GM23248 (cell line): Measurements from ENCODE around the gene MYCBP2. TPM values are rescaled to one million over a fixed set of nuclear protein-coding genes. Genes with fewer than 3 reads are reported as not detected.

Experiments used
- DNase-seq: peaks from one replicate; pipeline ENCODE4 v3.0.0-alpha.2; 2015
- H2AFZ ChIP-seq: fragments of 200-600 bp; sonication (generic); 2 replicates; pipeline ENCODE4 v1.6.1; 2016; ENCODE audit warnings: antibody characterized with exemption
- H3F3A ChIP-seq: fragments of 200-600 bp; sonication (generic); 2 replicates; pipeline ENCODE4 v1.6.1; 2016; ENCODE audit warnings: mild to moderate bottlenecking, antibody characterized with exemption, mixed run types; ENCODE audit not compliant: insufficient read depth
- H3K27ac ChIP-seq: fragments of 200-600 bp; sonication (generic); 2 replicates; pipeline ENCODE4 v1.5.1; 2016; ENCODE audit warnings: mild to moderate bottlenecking
- H3K27me3 ChIP-seq: fragments of 200-600 bp; sonication (generic); replicated peaks from 2 replicates; pipeline ENCODE4 v1.6.1; 2016; ENCODE audit warnings: mild to moderate bottlenecking; ENCODE audit not compliant: insufficient read depth
- H3K36me3 ChIP-seq: fragments of 200-600 bp; sonication (generic); 2 replicates; pipeline ENCODE4 v1.6.1; 2016; ENCODE audit warnings: low read depth, mild to moderate bottlenecking
- H3K4me1 ChIP-seq: fragments of 200-600 bp; sonication (generic); 2 replicates; pipeline ENCODE4 v1.6.1; 2016; ENCODE audit warnings: mild to moderate bottlenecking; ENCODE audit not compliant: insufficient read depth
- H3K4me2 ChIP-seq: fragments of 200-600 bp; sonication (generic); one replicate; pipeline ENCODE4 v1.6.1; 2016; ENCODE audit warnings: mild to moderate bottlenecking; ENCODE audit not compliant: unreplicated experiment
- H3K4me3 ChIP-seq: fragments of 200-600 bp; sonication (generic); 2 replicates; pipeline ENCODE4 v1.5.1; 2016; ENCODE audit warnings: mild to moderate bottlenecking
- H3K79me2 ChIP-seq: fragments of 200-600 bp; sonication (generic); 2 replicates; pipeline ENCODE4 v1.6.1; 2016; ENCODE audit warnings: mild to moderate bottlenecking; ENCODE audit not compliant: insufficient read depth
- H3K9ac ChIP-seq: fragments of 200-600 bp; sonication (generic); 2 replicates; pipeline ENCODE4 v1.6.1; 2016; ENCODE audit warnings: mild to moderate bottlenecking
- H3K9me2 ChIP-seq: fragments of 200-600 bp; sonication (generic); 2 replicates; pipeline ENCODE4 v1.6.1; 2016; ENCODE audit warnings: mixed run types, mild to moderate bottlenecking, moderate library complexity; ENCODE audit not compliant: insufficient read depth
- H3K9me3 ChIP-seq: fragments of 200-600 bp; sonication (generic); one replicate; pipeline ENCODE4 v1.6.1; 2017; ENCODE audit warnings: low read depth
- H4K20me1 ChIP-seq: fragments of 200-600 bp; sonication (generic); 2 replicates; pipeline ENCODE4 v1.6.0; 2016; ENCODE audit not compliant: insufficient read depth
- EZH2 ChIP-seq: fragments of 200-600 bp; sonication (generic); IDR thresholded peaks from 2 replicates; pipeline ENCODE4 v1.6.1; 2018; ENCODE audit warnings: antibody characterized with exemption, mild to moderate bottlenecking; ENCODE audit not compliant: insufficient read depth, poor library complexity, severe bottlenecking
- EZH2phosphoT487 ChIP-seq: fragments of 200-600 bp; sonication (generic); IDR thresholded peaks from 2 replicates; pipeline ENCODE4 v1.6.1; 2018; ENCODE audit warnings: antibody characterized with exemption, moderate library complexity, mild to moderate bottlenecking, low read depth; ENCODE audit not compliant: insufficient read depth
- WGBS, 2 experiments: methylation state at CpG; one replicate each; pipeline ENCODE4 v1.1.6; 2015 to 2017; ENCODE audit warnings: low lambda C conversion rate in 2 of 2, low coverage in 1 of 2; ENCODE audit errors: missing lambda C conversion rate in 2 of 2; 5-methylcytosine and 5-hydroxymethylcytosine counted together
- in situ Hi-C: fragments of 300-500 bp; cut with MboI; formaldehyde crosslinking; loops from 2 replicates; pipeline ENCODE4 v1.15.0; 2020
- polyA plus RNA-seq: library from polyadenylated mRNA; unstranded; fragments of >200 nt; fragmentation: Nextera tagmentation; extraction: Ambion mirVana; gene quantifications from 2 replicates; pipeline ENCODE4 v1.2.1, GENCODE V29; 2016
- total RNA-seq: library from RNA; depleted of rRNA; stranded (reverse); fragments of >200 nt; shearing (Covaris generic); gene quantifications from 2 replicates; pipeline ENCODE4 v1.2.3, GENCODE V29; 2014; rRNA removed

MYCBP2 gene
- total and polyA plus RNA-seq, 2 experiments from 2014 or later: 27.4 to 61.8 TPM

DNA sequence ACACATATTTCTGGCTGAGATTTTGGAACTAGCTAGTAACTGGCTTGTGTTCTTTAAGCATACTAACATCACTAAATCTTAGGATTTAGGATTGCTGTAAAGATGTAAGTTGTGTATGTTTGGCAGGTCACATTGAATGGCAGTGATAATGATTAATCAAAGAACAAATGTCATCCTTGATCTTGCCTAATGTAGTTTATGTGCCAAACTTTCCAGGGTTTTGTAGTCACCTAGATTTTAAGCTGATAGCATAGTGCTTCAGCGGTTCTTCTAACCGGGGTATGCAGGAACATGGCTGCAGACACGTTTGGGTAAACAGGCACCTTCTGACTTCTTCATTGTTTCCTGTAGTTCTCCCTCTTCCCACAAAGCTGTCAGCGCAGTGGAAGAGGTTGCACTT lies 325.4 kb downstream of the MYCBP2 start:
- in situ Hi-C loops: no loop called here
- H3K4me1 ChIP-seq: peaks cover 20% of the 10 kb centered on the region; the same call in 1 of the 2 replicates
- H3K9ac ChIP-seq: no peak overlapping the region
- H3K36me3 ChIP-seq: peaks cover 31% of the 10 kb centered on the region; the same call in 1 of the 2 replicates
- H3K27ac ChIP-seq: no peak overlapping the region
- H3K79me2 ChIP-seq: peaks cover 57% of the 10 kb centered on the region
- no peak for DNase-seq
- H3K27me3 ChIP-seq: no peaks in the 10 kb centered on the region
- WGBS, 2 experiments: 44 to 49% methylated on average over 4 of the region's 4 CpGs
- no peak overlapping the region for H3K4me2 ChIP-seq
- H4K20me1 ChIP-seq: no peaks in the 10 kb centered on the region
- TF ChIP-seq EZH2phosphoT487: no peak
- no peak for TF ChIP-seq EZH2
- no peaks in the 10 kb centered on the region for H3K9me2 ChIP-seq
- H3K9me3 ChIP-seq: no peaks in the 10 kb centered on the region
- H2AFZ ChIP-seq: no peak overlapping the region
- peaks cover 58% of the 10 kb centered on the region for H3F3A ChIP-seq
- no peak overlapping the region for H3K4me3 ChIP-seq

DNA sequence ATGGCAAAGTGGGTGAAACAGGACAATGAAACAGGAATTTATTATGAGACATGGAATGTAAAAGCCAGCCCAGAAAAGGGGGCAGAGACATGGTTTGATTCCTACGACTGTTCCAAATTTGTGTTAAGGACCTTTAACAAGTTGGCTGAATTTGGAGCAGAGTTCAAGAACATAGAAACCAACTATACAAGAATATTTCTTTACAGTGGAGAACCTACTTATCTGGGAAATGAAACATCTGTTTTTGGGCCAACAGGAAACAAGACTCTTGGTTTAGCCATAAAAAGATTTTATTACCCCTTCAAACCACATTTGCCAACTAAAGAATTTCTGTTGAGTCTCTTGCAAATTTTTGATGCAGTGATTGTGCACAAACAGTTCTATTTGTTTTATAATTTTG lies 326.4 kb downstream of the MYCBP2 start:
- TF ChIP-seq EZH2phosphoT487 (no peak), EZH2 (no peak)
- no peaks in the 10 kb centered on the region for H3K27me3 ChIP-seq
- H2AFZ ChIP-seq: no peak overlapping the region
- peaks cover 56% of the 10 kb centered on the region for H3K79me2 ChIP-seq
- H3K4me1 ChIP-seq: peaks cover 15% of the 10 kb centered on the region; the same call in 1 of the 2 replicates
- H3K36me3 ChIP-seq: peaks cover 34% of the 10 kb centered on the region
- H4K20me1 ChIP-seq: no peaks in the 10 kb centered on the region
- peak overlapping the region; percentile 31 for H3K27ac ChIP-seq
- no peaks in the 10 kb centered on the region for H3K9me2 ChIP-seq
- DNase-seq: peak; percentile 25
- no peak overlapping the region for H3K4me3 ChIP-seq
- in situ Hi-C loops: no loop called here
- peaks cover 55% of the 10 kb centered on the region for H3F3A ChIP-seq
- 31 to 34% methylated on average over 1 of the region's 1 CpG for WGBS, 2 experiments
- no peaks in the 10 kb centered on the region for H3K9me3 ChIP-seq
- H3K4me2 ChIP-seq: no peak overlapping the region
- no peak overlapping the region for H3K9ac ChIP-seq

Other genes with a start within 250 kb of the MYCBP2 start
- not detected in 2 replicates for gene SCEL, start 208.6 kb upstream of the MYCBP2 start, total RNA-seq
- not detected in 2 replicates for gene SCEL, start 208.6 kb upstream of the MYCBP2 start, polyA plus RNA-seq